ENCODE results near the gene MFF.

DNA sequence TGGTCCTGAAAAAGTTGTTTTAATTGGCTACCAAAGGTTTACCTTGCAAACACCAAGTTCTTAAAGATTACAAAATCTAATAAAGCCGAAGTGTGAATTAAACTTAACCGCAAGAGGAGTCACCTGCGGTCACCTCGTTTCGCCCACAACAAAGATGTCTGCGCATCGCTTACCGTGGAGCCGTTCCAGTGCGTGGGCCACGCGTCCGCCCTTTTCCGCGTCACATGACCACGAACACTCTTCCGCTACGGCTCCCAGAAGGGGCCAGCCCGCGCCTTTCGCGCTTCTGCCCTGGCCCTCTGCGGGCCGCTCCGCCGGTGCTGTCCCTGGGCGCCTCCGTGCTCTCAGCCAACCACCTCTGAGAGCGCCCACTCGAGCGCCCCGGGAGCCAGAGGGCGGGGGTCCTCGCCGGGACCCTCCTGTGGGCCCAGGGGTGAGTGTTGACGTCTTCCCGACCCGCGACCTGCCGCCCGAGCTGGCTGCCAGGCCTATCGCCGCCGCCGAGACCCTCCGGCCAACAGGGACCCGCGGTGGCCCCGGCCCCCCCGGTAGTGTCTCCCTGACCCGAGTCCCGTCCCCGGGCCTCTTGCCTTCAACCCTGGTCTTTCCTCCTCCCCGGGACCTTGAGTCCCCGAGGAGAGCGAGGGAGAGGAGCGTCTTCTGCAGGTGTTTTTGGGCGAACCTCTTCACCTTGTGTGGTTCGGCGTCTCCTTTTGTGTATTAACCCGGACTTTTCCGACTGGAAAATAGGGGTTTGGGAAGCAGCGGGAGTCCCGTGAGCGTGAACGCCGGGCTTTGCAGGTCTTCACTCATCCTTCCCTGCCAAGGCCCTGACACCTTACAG is at the start of gene MFF:
- TF ChIP-seq, protein P1, sequence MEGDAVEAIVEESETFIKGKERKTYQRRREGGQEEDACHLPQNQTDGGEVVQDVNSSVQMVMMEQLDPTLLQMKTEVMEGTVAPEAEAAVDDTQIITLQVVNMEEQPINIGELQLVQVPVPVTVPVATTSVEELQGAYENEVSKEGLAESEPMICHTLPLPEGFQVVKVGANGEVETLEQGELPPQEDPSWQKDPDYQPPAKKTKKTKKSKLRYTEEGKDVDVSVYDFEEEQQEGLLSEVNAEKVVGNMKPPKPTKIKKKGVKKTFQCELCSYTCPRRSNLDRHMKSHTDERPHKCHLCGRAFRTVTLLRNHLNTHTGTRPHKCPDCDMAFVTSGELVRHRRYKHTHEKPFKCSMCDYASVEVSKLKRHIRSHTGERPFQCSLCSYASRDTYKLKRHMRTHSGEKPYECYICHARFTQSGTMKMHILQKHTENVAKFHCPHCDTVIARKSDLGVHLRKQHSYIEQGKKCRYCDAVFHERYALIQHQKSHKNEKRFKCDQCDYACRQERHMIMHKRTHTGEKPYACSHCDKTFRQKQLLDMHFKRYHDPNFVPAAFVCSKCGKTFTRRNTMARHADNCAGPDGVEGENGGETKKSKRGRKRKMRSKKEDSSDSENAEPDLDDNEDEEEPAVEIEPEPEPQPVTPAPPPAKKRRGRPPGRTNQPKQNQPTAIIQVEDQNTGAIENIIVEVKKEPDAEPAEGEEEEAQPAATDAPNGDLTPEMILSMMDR (tag by site-specific recombination; IDR thresholded peaks at IDR 0.05): peak; percentile 66
- TF ChIP-seq ZNF274 (IDR thresholded peaks at IDR 0.05; ENCODE audit: low read length) (no peak), ZNF274 (tag by site-specific recombination; IDR thresholded peaks at IDR 0.05; ENCODE audit: borderline replicate concordance) (no peak), ZBTB44 (tag by site-specific recombination; IDR thresholded peaks at IDR 0.05) (no peak), TCF7L2 (IDR thresholded peaks at IDR 0.05; ENCODE audit: borderline replicate concordance, low read depth, low read length) (no peak), ELK4 (IDR thresholded peaks at IDR 0.05; ENCODE audit: borderline replicate concordance, low read depth, low read length) (no peak; the same call in 1 of the 2 replicates), ZNF169 (tag by site-specific recombination; IDR thresholded peaks at IDR 0.05) (no peak), ZNF792 (tag by site-specific recombination; IDR thresholded peaks at IDR 0.05) (no peak), ZNF214 (tag by site-specific recombination; IDR thresholded peaks at IDR 0.05; ENCODE audit: borderline replicate concordance) (no peak), SETDB1 (IDR thresholded peaks at IDR 0.05; ENCODE audit: insufficient read length, low read length) (no peak), ZNF639 (tag by site-specific recombination; IDR thresholded peaks at IDR 0.05) (0 out of 2 replicates have a peak, but pooled peaks have one; percentile 39), ZNF184 (tag by site-specific recombination; IDR thresholded peaks at IDR 0.05) (no peak), YY1 (tag by site-specific recombination; IDR thresholded peaks at IDR 0.05) (peak; percentile 93), ZNF629 (tag by site-specific recombination; IDR thresholded peaks at IDR 0.05) (peak; percentile 62)
- TF ChIP-seq, protein P2, sequence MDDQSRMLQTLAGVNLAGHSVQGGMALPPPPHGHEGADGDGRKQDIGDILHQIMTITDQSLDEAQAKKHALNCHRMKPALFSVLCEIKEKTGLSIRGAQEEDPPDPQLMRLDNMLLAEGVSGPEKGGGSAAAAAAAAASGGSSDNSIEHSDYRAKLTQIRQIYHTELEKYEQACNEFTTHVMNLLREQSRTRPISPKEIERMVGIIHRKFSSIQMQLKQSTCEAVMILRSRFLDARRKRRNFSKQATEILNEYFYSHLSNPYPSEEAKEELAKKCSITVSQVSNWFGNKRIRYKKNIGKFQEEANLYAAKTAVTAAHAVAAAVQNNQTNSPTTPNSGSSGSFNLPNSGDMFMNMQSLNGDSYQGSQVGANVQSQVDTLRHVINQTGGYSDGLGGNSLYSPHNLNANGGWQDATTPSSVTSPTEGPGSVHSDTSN (CRISPR knock-in tag; IDR thresholded peaks at IDR 0.05): peak; percentile 67; the same call in 1 of the 2 replicates

Measured in HEK293 (cell line).